OCI-LY7 (cell line): ENCODE results near the gene RASD1. TPM values are rescaled to one million over a fixed set of nuclear protein-coding genes. Genes with fewer than 3 reads are reported as not detected.

Experiments used
- BruUV-seq: library from RNA; stranded (reverse); fragments of 400-500 nt; replicated peaks from 2 replicates; lab custom pipeline; 2021; lab: Mats Ljungman, UMichigan
- CTCF ChIA-PET: fragments of 300-600 bp; sonication (Branson Sonifier 250); formaldehyde crosslinking; loops from one replicate; lab custom pipeline; 2022; ENCODE audit warnings: antibody characterized with exemption; ENCODE audit not compliant: unreplicated experiment; lab: Charles Lee
- POLR2A ChIA-PET: fragments of 300-600 bp; sonication (Branson Sonifier 250); formaldehyde crosslinking; loops from one replicate; lab custom pipeline; 2022; ENCODE audit warnings: antibody characterized with exemption; lab: Charles Lee
- DNase-seq: peaks from one replicate; pipeline ENCODE4 v3.0.0-alpha.2; 2015; ENCODE audit warnings: low spot score
- H2AFZ ChIP-seq: fragments of 200-600 bp; sonication (generic), shearing (Covaris generic); 2 replicates; pipeline ENCODE4 v1.6.1; 2014; ENCODE audit warnings: mild to moderate bottlenecking, antibody characterized with exemption, low read length, moderate library complexity
- H3K27ac ChIP-seq: fragments of 200-600 bp; sonication (generic); 2 replicates; pipeline ENCODE4 v1.5.1; 2014; ENCODE audit warnings: mixed run types, low read depth, mild to moderate bottlenecking, moderate library complexity, low read length, inconsistent platforms; ENCODE audit not compliant: poor library complexity, severe bottlenecking
- H3K36me3 ChIP-seq: fragments of 200-600 bp; sonication (generic); 2 replicates; pipeline ENCODE4 v1.6.1; 2014; ENCODE audit warnings: mild to moderate bottlenecking, antibody characterized with exemption, low read length, moderate library complexity, mixed read lengths; ENCODE audit not compliant: insufficient read depth
- H3K4me1 ChIP-seq: fragments of 200-600 bp; sonication (generic); 2 replicates; pipeline ENCODE4 v1.5.1; 2014; ENCODE audit warnings: mild to moderate bottlenecking, low read length; ENCODE audit not compliant: insufficient read depth, poor library complexity, severe bottlenecking
- H3K4me2 ChIP-seq: fragments of 200-600 bp; sonication (generic); 2 replicates; pipeline ENCODE4 v1.6.1; 2014; ENCODE audit warnings: mild to moderate bottlenecking, low read length
- H3K4me3 ChIP-seq: fragments of 200-600 bp; sonication (generic); 2 replicates; pipeline ENCODE4 v1.5.1; 2014; ENCODE audit warnings: mild to moderate bottlenecking, low read depth, low read length; ENCODE audit not compliant: poor library complexity, severe bottlenecking
- H3K79me2 ChIP-seq: fragments of 200-600 bp; sonication (generic); 2 replicates; pipeline ENCODE4 v1.6.1; 2016; ENCODE audit warnings: low read depth, mild to moderate bottlenecking, low read length, moderate library complexity, mixed read lengths; ENCODE audit not compliant: insufficient read depth
- H3K9me2 ChIP-seq: fragments of 200-600 bp; sonication (generic); 2 replicates; pipeline ENCODE4 v1.6.1; 2016; ENCODE audit warnings: mild to moderate bottlenecking, low read length, mixed read lengths; ENCODE audit not compliant: insufficient read depth
- H3K9me3 ChIP-seq: fragments of 200-600 bp; sonication (generic); 2 replicates; pipeline ENCODE4 v1.6.1; 2014; ENCODE audit warnings: mild to moderate bottlenecking, mixed run types, low read length, mixed read lengths
- H4K20me1 ChIP-seq: fragments of 200-600 bp; sonication (generic); 2 replicates; pipeline ENCODE4 v1.6.1; 2014; ENCODE audit warnings: mild to moderate bottlenecking, antibody characterized with exemption, low read length, moderate library complexity, mixed read lengths; ENCODE audit not compliant: insufficient read depth
- CTCF ChIP-seq: fragments of 200-600 bp; sonication (generic); conservative IDR thresholded peaks from 2 replicates; pipeline ENCODE4 v1.5.1; 2014; ENCODE audit warnings: mild to moderate bottlenecking, antibody characterized with exemption, low read length, moderate library complexity, mixed read lengths
- EZH2phosphoT487 ChIP-seq: fragments of 200-600 bp; sonication (generic); IDR thresholded peaks from 2 replicates; pipeline ENCODE4 v1.6.1; 2018; ENCODE audit warnings: low read depth, borderline replicate concordance, mild to moderate bottlenecking, mixed run types, antibody characterized with exemption, low read length, moderate library complexity, mixed read lengths
- intact Hi-C: fragments of 100-400 bp; cut with micrococcal nuclease; formaldehyde crosslinking; loops from one replicate; pipeline ENCODE4 v1.10.0; 2022; ENCODE audit not compliant: unreplicated experiment
- total RNA-seq, 2 experiments: library from RNA; depleted of rRNA in 1 of 2; stranded (reverse); fragments of >200 nt in 1 of 2; shearing (Covaris generic) in 1 of 2; gene quantifications; 2 replicates each; pipeline ENCODE4 v1.2.3, GENCODE V29; 2014 to 2022

RASD1 gene
- total RNA-seq, 2 experiments from 2014 or later = 0.19 TPM; not detected in 1

GRCh38 chr17:17502741-17503565, 6.8 kb upstream of the RASD1 start:
- DNase-seq = no peak
- no peak overlapping the region for H3K4me2 ChIP-seq
- CTCF ChIA-PET = no interaction called here
- H4K20me1 ChIP-seq = no peaks in the 10 kb centered on the region
- TF ChIP-seq EZH2phosphoT487 (no peak), CTCF (no peak)
- no peaks in the 10 kb centered on the region for H3K9me3 ChIP-seq
- no peak overlapping the region for H3K4me3 ChIP-seq
- no TSS peak for BruUV-seq
- H3K9me2 ChIP-seq = no peaks in the 10 kb centered on the region
- intact Hi-C loops = no loop called here
- H3K4me1 ChIP-seq = no peaks in the 10 kb centered on the region
- H2AFZ ChIP-seq = no peak overlapping the region
- POLR2A ChIA-PET = no interaction called here
- no peaks in the 10 kb centered on the region for H3K36me3 ChIP-seq
- H3K27ac ChIP-seq = no peak overlapping the region
- no peaks in the 10 kb centered on the region for H3K79me2 ChIP-seq

GRCh38 chr17:17500999-17501605, 4.9 kb upstream of the RASD1 start:
- CTCF ChIA-PET = no interaction called here
- Histone ChIP-seq H3K9me3 (no peaks in the 10 kb centered on the region), H3K4me3 (no peak overlapping the region), H3K27ac (no peak overlapping the region), H4K20me1 (no peaks in the 10 kb centered on the region), H3K79me2 (no peaks in the 10 kb centered on the region), H2AFZ (no peak overlapping the region), H3K36me3 (no peaks in the 10 kb centered on the region), H3K4me1 (peaks cover 10% of the 10 kb centered on the region), H3K4me2 (no peak overlapping the region), H3K9me2 (no peaks in the 10 kb centered on the region)
- intact Hi-C loops = loop anchor here (1.0 kb wide), 1 partner anchor 145 kb away; no protein-coding TSS in a partner anchor
- peak; percentile 54 for TF ChIP-seq CTCF
- no peak for TF ChIP-seq EZH2phosphoT487
- POLR2A ChIA-PET = interaction anchor here (0.7 to 1.0 kb wide), 2 partner anchors 13 to 141 kb away, joined by 3 read pairs; no protein-coding TSS in a partner anchor
- BruUV-seq = no TSS peak
- DNase-seq = peak; percentile 24
